Placental epithelial cell (primary cell): ENCODE results near the gene ST8SIA6. TPM values are rescaled to one million over a fixed set of nuclear protein-coding genes. Genes with fewer than 3 reads are reported as not detected.

Experiments used
- small RNA-seq: library from RNA; depleted of rRNA; stranded (forward); fragments of <200 nt; gene quantifications from one replicate; pipeline ENCODE3, GENCODE V24; 2012
- total RNA-seq: library from RNA; depleted of rRNA; stranded (reverse); fragments of >200 nt; gene quantifications from 2 replicates; pipeline ENCODE4 v1.2.3, GENCODE V29; 2012

The ST8SIA6 gene, protein sequence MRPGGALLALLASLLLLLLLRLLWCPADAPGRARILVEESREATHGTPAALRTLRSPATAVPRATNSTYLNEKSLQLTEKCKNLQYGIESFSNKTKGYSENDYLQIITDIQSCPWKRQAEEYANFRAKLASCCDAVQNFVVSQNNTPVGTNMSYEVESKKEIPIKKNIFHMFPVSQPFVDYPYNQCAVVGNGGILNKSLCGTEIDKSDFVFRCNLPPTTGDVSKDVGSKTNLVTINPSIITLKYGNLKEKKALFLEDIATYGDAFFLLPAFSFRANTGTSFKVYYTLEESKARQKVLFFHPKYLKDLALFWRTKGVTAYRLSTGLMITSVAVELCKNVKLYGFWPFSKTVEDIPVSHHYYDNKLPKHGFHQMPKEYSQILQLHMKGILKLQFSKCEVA
- total RNA-seq, result not detected in 2 replicates

DNA sequence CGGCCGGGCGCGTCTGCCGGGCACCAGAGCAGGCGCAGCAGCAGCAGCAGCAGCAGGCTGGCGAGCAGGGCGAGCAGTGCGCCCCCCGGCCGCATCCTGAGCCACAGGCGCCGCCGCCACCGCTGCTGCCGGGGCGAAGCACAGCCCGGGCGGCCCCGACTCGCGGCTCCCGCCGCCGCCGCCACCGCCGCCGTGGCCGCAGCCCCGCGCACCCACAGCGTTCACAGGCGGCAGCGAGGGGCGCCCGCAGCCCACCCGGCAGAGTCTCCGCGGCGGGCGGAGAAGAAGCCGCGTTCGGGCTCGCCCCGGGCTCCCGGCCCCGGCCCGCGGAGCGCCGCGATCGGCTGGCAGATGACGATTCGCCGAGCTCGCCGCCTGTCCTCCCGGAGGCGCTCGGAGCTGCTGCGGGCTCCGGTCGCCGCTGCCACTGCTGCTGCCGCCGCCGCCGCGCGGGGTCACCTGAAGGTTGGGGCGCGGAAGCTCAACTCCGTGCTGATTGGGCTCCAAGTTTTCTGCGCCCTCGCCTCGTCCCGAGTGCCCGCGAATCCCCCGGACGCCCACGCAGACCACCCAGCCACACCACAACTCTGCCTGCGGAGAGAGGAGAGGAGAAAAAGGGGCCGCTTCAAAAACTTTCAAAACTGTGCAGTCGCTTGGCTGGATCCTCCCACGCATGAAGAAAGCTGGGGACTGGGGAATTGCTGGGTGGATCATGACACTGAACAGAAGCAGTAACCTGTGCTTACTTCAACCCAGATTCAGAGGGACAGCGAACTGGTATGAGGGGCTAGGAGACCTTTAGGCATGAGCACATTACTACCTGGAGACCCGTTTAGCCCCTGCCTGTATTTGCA lies at the start of gene ST8SIA6:
Gene ST8SIA6, minus strand, starts transcription at position 435 of the 854 bp plus-strand sequence. Its CDS starts 340 bp downstream, at position 95.

Small RNAs within 50 kb of the gene (small RNA-seq; reads per million reads assigned to genes)
- not detected for gene RF00019

Other genes starting within 250 kb of the ST8SIA6 start
- 2,021 and 2,875 TPM in 2 replicates for gene VIM, start 226.4 kb downstream of the ST8SIA6 start, total RNA-seq
- gene HACD1, start 162.8 kb upstream of the ST8SIA6 start, total RNA-seq, result 13.0 and 27.5 TPM in 2 replicates
- 31.4 and 60.2 TPM in 2 replicates for gene STAM, start 189.6 kb upstream of the ST8SIA6 start, total RNA-seq